H1 (cell line): Measurements from ENCODE around the gene FSIP1. TPM values are rescaled to one million over a fixed set of nuclear protein-coding genes. Genes with fewer than 3 reads are reported as not detected.

Source experiments
- ATF3 ChIP-seq: IDR thresholded peaks from 2 replicates; pipeline ENCODE4 v1.6.1; 2011; ENCODE audit warnings: low read depth, mild to moderate bottlenecking, low read length; ENCODE audit not compliant: insufficient read depth
- BACH1 ChIP-seq: IDR thresholded peaks from 2 replicates; pipeline ENCODE4 v1.6.1; 2012; ENCODE audit warnings: low read length, improper control_type of control experiment
- BCL11A ChIP-seq, 2 experiments: IDR thresholded peaks; one replicate each; pipeline ENCODE4 v1.6.1; 2011; ENCODE audit warnings: low read depth in 2 of 2, low read length in 2 of 2, mild to moderate bottlenecking in 2 of 2
- CHD2 ChIP-seq: IDR thresholded peaks from 2 replicates; pipeline ENCODE4 v1.6.1; 2012; ENCODE audit warnings: low read length, improper control_type of control experiment
- CREB1 ChIP-seq: IDR thresholded peaks from 2 replicates; pipeline ENCODE4 v1.6.1; 2012; ENCODE audit warnings: inconsistent platforms
- E2F6 ChIP-seq: IDR thresholded peaks from 2 replicates; pipeline ENCODE4 v1.6.1; 2012; ENCODE audit warnings: inconsistent platforms
- EGR1 ChIP-seq: IDR thresholded peaks from 2 replicates; pipeline ENCODE4 v1.6.1; 2011; ENCODE audit warnings: low read depth, low read length, borderline replicate concordance
- EP300 ChIP-seq, 2 experiments: IDR thresholded peaks; 1 replicate in 1 of 2; 2 replicates in 1 of 2; pipeline ENCODE4 v1.6.1; 2011 to 2012; ENCODE audit warnings: low read depth in 2 of 2, low read length in 2 of 2, mild to moderate bottlenecking in 2 of 2, borderline replicate concordance in 1 of 2, inconsistent platforms in 1 of 2, moderate library complexity in 1 of 2
- FOSL1 ChIP-seq: IDR thresholded peaks from 2 replicates; pipeline ENCODE4 v1.6.1; 2011; ENCODE audit warnings: mild to moderate bottlenecking, low read depth, low read length, moderate library complexity; ENCODE audit not compliant: insufficient read depth
- GABPA ChIP-seq: IDR thresholded peaks from 2 replicates; pipeline ENCODE4 v1.6.1; 2011; ENCODE audit warnings: mild to moderate bottlenecking, low read length, moderate library complexity, borderline replicate concordance; ENCODE audit not compliant: insufficient read depth
- GTF2F1 ChIP-seq: IDR thresholded peaks from 2 replicates; pipeline ENCODE4 v1.6.1; 2012; ENCODE audit warnings: low read depth, low read length, improper control_type of control experiment, borderline replicate concordance
- HDAC6 ChIP-seq: IDR thresholded peaks from one replicate; pipeline ENCODE4 v1.7.1; 2012; ENCODE audit warnings: low read depth, mild to moderate bottlenecking, inconsistent platforms, low read length, moderate library complexity
- JUND ChIP-seq: IDR thresholded peaks from 2 replicates; pipeline ENCODE4 v1.6.1; 2011; ENCODE audit warnings: mild to moderate bottlenecking, improper control_type of control experiment, low read length
- KDM1A ChIP-seq: fragments of 200-600, 300-600 bp; sonication (generic); IDR thresholded peaks from 2 replicates; pipeline ENCODE4 v1.7.1; 2016; ENCODE audit warnings: mild to moderate bottlenecking, low read length, borderline replicate concordance
- KDM4A ChIP-seq: IDR thresholded peaks from one replicate; pipeline ENCODE4 v1.7.1; 2012; ENCODE audit warnings: low read depth, mild to moderate bottlenecking, moderate library complexity, low read length, inconsistent platforms; ENCODE audit not compliant: severe bottlenecking
- MAX ChIP-seq: IDR thresholded peaks from 2 replicates; pipeline ENCODE4 v1.6.1; 2012; ENCODE audit warnings: inconsistent platforms
- PHF8 ChIP-seq: fragments of 200-600 bp; sonication (generic); conservative IDR thresholded peaks from 2 replicates; pipeline ENCODE4 v1.7.1; 2012; ENCODE audit warnings: low read depth, mild to moderate bottlenecking, inconsistent platforms, low read length, moderate library complexity
- RFX5 ChIP-seq: IDR thresholded peaks from 2 replicates; pipeline ENCODE4 v1.6.1; 2011; ENCODE audit warnings: low read depth, low read length, improper control_type of control experiment, borderline replicate concordance
- SIRT6 ChIP-seq: IDR thresholded peaks from one replicate; pipeline ENCODE4 v1.7.1; 2012; ENCODE audit warnings: low read length, inconsistent platforms
- SP1 ChIP-seq: IDR thresholded peaks from 2 replicates; pipeline ENCODE4 v1.6.1; 2011; ENCODE audit warnings: low read depth, low read length
- SP2 ChIP-seq: IDR thresholded peaks from 2 replicates; pipeline ENCODE4 v1.6.1; 2012; ENCODE audit warnings: mild to moderate bottlenecking, low read length, inconsistent platforms
- SRF ChIP-seq: IDR thresholded peaks from 2 replicates; pipeline ENCODE4 v1.6.1; 2011; ENCODE audit warnings: mild to moderate bottlenecking, low read depth, low read length, moderate library complexity
- SUZ12 ChIP-seq: fragments of 200-600 bp; sonication (generic); IDR thresholded peaks from 2 replicates; pipeline ENCODE4 v1.6.1; 2012; ENCODE audit warnings: mild to moderate bottlenecking, inconsistent platforms, low read length, moderate library complexity, mixed read lengths
- TCF12 ChIP-seq: IDR thresholded peaks from 2 replicates; pipeline ENCODE4 v1.6.1; 2011; ENCODE audit warnings: low read depth, mild to moderate bottlenecking, low read length
- polyA plus RNA-seq, 7 experiments: library from polyadenylated mRNA; depleted of rRNA in 3 of 7; stranded (reverse) in 5 of 7; unstranded in 2 of 7; fragments of >200 nt in 5 of 7; fragments of 200-250 nt in 2 of 7; gene quantifications; 1 replicate in 5 of 7; 2 replicates in 1 of 7; 4 replicates in 1 of 7; pipeline versions ENCODE4 v1.2.1 to v1.2.3, GENCODE V29; 2011 to 2013; ENCODE audit warnings: missing spikeins in 2 of 7, mixed read lengths in 2 of 7
- total RNA-seq: library from RNA; stranded (reverse); fragmentation: NEBNext Ultra II Directional; extraction: Animal tissue kit (Norgen Biotek cat#: 25700); gene quantifications from 2 replicates; pipeline ENCODE4 v1.2.1, GENCODE V29; 2021

FSIP1 gene
- total and polyA plus RNA-seq, 2 of the 8 experiments (the other 6 are each of a cell fraction or from before 2014, with no cell fraction given), result 0.18 to 1.3 TPM

GRCh38 chr15:39782441-39783138, at the start of gene FSIP1 (continued):
- TF ChIP-seq BCL11A (IDR thresholded peaks at IDR 0.05; ENCODE audit: low read depth in 2 of 2, low read length in 2 of 2) (no peak), HDAC6 (no peak), JUND (peak; percentile 77), SP1 (no peak), FOSL1 (no peak), E2F6 (0 out of 2 replicates have a peak, but pooled peaks have one; percentile 41), EP300 (IDR thresholded peaks at IDR 0.05; ENCODE audit: borderline replicate concordance in 1 of 2, low read depth in 2 of 2, low read length in 2 of 2) (peak in 1 of 2 experiments; percentile 96; a peak in 2 of 3 replicates), BACH1 (no peak), PHF8 (peak; percentile 62), TCF12 (no peak), CHD2 (peak; percentile 100), SP2 (no peak), SIRT6 (no peak), GTF2F1 (peak; percentile 76; the same call in 1 of the 2 replicates), SRF (0 out of 2 replicates have a peak, but pooled peaks have one; percentile 3), GABPA (no peak), RFX5 (peak; percentile 46; the same call in 1 of the 2 replicates), KDM4A (no peak), ATF3 (no peak), CREB1 (no peak; the same call in 1 of the 2 replicates), KDM1A (peak; percentile 74; the same call in 1 of the 2 replicates), EGR1 (no peak), SUZ12 (no peak), MAX (no peak; the same call in none of the 2 replicates)
